ENCODE measurements around the gene USP3. TPM values are rescaled to one million over a fixed set of nuclear protein-coding genes. Genes with fewer than 3 reads are reported as not detected.

Gene USP3
- total and polyA plus RNA-seq, 10 of the 15 experiments (the other 5 are each of a cell fraction or from before 2014, with no cell fraction given) = 23.8 to 64.5 (median 50.3) TPM

GRCh38 chr15:63582179-63582578 is 77.8 kb downstream of the USP3 start:
- SMC1A ChIA-PET (ENCODE audit: uncharacterized antibody, unreplicated experiment) = interaction anchor here (1.3 to 2.3 kb wide), 5 partner anchors 11 to 109 kb away, joined by 3 to 13 read pairs (median 4); no protein-coding TSS in a partner anchor

More at GRCh38 chr15:63582179-63582578, 77.8 kb downstream of the USP3 start:
- Histone ChIP-seq H3K9me3 (replicated peaks; ENCODE audit: control insufficient read depth, insufficient read depth, low read length) (no peaks in the 10 kb centered on the region; the same call in 2 of the 3 replicates), H3K4me2 (ENCODE audit: control insufficient read depth, insufficient read depth) (no peak overlapping the region), H4K20me1 (ENCODE audit: control insufficient read depth, insufficient read depth) (no peaks in the 10 kb centered on the region; the same call in 1 of the 2 replicates), H3K79me2 (ENCODE audit: control insufficient read depth, insufficient read depth, low read length) (no peaks in the 10 kb centered on the region), H3K9ac (ENCODE audit: control insufficient read depth, insufficient read depth, low read length) (no peak overlapping the region), H2AFZ (ENCODE audit: control insufficient read depth, low read depth, low read length) (no peak overlapping the region), H3K27me3 (replicated peaks in 1 of 2; ENCODE audit: control insufficient read depth in 2 of 2, insufficient read depth in 2 of 2, low read length in 1 of 2) (no peaks in the 10 kb centered on the region), H3K36me3 (ENCODE audit: control insufficient read depth in 2 of 2, insufficient read depth in 2 of 2, low read length in 1 of 2) (peaks cover 5 to 14% of the 10 kb centered on the region in 2 experiments; a peak in 3 of 4 replicates), H3K4me1 (ENCODE audit: control insufficient read depth, insufficient read depth, low read length) (no peaks in the 10 kb centered on the region), H3K27ac (ENCODE audit: control insufficient read depth, insufficient read depth) (no peak overlapping the region), H3K4me3 (no peak overlapping the region)
- intact Hi-C loops (cut with micrococcal nuclease; ENCODE audit: unreplicated experiment) = no loop called here
- POLR2A ChIA-PET = no interaction called here
- TF ChIP-seq ZNF217 (IDR thresholded peaks at IDR 0.05) = no peak
- no peak for TF ChIP-seq SIN3A (IDR thresholded peaks at IDR 0.05; ENCODE audit: low read depth, low read length)
- no peak for TF ChIP-seq DPF2 (IDR thresholded peaks at IDR 0.05)
- TF ChIP-seq YBX1 (IDR thresholded peaks at IDR 0.05) = no peak
- TF ChIP-seq SP1 (IDR thresholded peaks at IDR 0.05; ENCODE audit: low read depth, low read length) = no peak
- no peak for TF ChIP-seq ASH2L (IDR thresholded peaks at IDR 0.05; ENCODE audit: borderline replicate concordance, low read depth)
- no peak for TF ChIP-seq IKZF1 (conservative IDR thresholded peaks at IDR 0.05)
- no peak for TF ChIP-seq WRNIP1 (IDR thresholded peaks at IDR 0.05; ENCODE audit: borderline replicate concordance, low read depth, low read length)
- no peak for TF ChIP-seq IRF4 (IDR thresholded peaks at IDR 0.05; ENCODE audit: low read depth, low read length)
- TF ChIP-seq E2F8 (IDR thresholded peaks at IDR 0.05; ENCODE audit: low read depth, partially characterized antibody) = no peak
- no peak for TF ChIP-seq RB1 (IDR thresholded peaks at IDR 0.05; ENCODE audit: borderline replicate concordance)
- TF ChIP-seq LARP7 (IDR thresholded peaks at IDR 0.05) = no peak
- TF ChIP-seq IRF3 (IDR thresholded peaks at IDR 0.05) = no peak
- no peak for TF ChIP-seq CREM (IDR thresholded peaks at IDR 0.05; ENCODE audit: low read depth)
- TF ChIP-seq SREBF1 (IDR thresholded peaks at IDR 0.05; ENCODE audit: low read length) = no peak
- no peak for TF ChIP-seq MXI1 (IDR thresholded peaks at IDR 0.05; ENCODE audit: low read depth, low read length)
- RAD21 ChIA-PET (ENCODE audit: unreplicated experiment) = no interaction called here
- peak; percentile 31; the same call in 1 of the 3 replicates for ATAC-seq
- in situ Hi-C loops (cut with MboI) = loop anchor here (25.0 kb wide), 1 partner anchor 295 kb away; the partner anchor contains the start of gene APH1B
- FAIRE-seq = no peak
- no TSS peak for BruUV-seq (replicated peaks)
- CTCF ChIA-PET = interaction anchor here (1.4 kb wide), 3 partner anchors 17 to 115 kb away, joined by 3 to 5 read pairs (median 3); no protein-coding TSS in a partner anchor
- no peak for DNase-seq (ENCODE audit: low read depth, low spot score)
